Activated T-cell treated with anti-CD3 and anti-CD28 coated beads, Interleukin-2, amount 50 U/mL, for 72 hours (primary cell): Measurements from ENCODE around the gene BST1. TPM values are rescaled to one million over a fixed set of nuclear protein-coding genes. Genes with fewer than 3 reads are reported as not detected.

ENCODE experiments used
- ATAC-seq, 2 donors: fragments of 150-1000 bp; cut with Tn5 transposase; replicated peaks in 1 of 2; 2 replicates each; pipeline ENCODE4 v1.10.0; 2021; ENCODE audit warnings: moderate library complexity in 2 of 2, mild to moderate bottlenecking in 1 of 2
- DNase-seq, 2 donors: peaks; one replicate each; pipeline ENCODE4 v3.0.0; 2021 to 2022; ENCODE audit warnings: mixed read lengths in 1 of 2
- H3K27ac Mint-ChIP-seq: one replicate; pipeline ENCODE4 v1.8.0; 2022; ENCODE audit warnings: mild to moderate bottlenecking, moderate library complexity, mixed read lengths
- H3K27me3 Mint-ChIP-seq: one replicate; pipeline ENCODE4 v1.8.0; 2022; ENCODE audit warnings: low read depth, mixed read lengths
- H3K36me3 Mint-ChIP-seq, 2 donors: one replicate each; pipeline ENCODE4 v1.8.0; 2022; ENCODE audit warnings: mixed read lengths in 2 of 2, mild to moderate bottlenecking in 1 of 2; ENCODE audit not compliant: insufficient read depth in 2 of 2
- H3K4me1 Mint-ChIP-seq: one replicate; pipeline ENCODE4 v1.8.0; 2022; ENCODE audit warnings: low read depth, mixed read lengths
- H3K4me3 Mint-ChIP-seq, 2 donors: one replicate each; pipeline ENCODE4 v1.8.0; 2022; ENCODE audit warnings: mild to moderate bottlenecking in 2 of 2, mixed read lengths in 2 of 2, moderate library complexity in 2 of 2
- H3K9me3 Mint-ChIP-seq, 2 donors: one replicate each; pipeline ENCODE4 v1.8.0; 2022; ENCODE audit warnings: mixed read lengths in 2 of 2
- total RNA-seq, 2 donors: library from RNA; stranded (reverse); gene quantifications; one replicate each; pipeline ENCODE4 v1.2.3, GENCODE V29; 2022

The BST1 gene
- total RNA-seq, 2 donors from 2014 or later, result 0.24 to 0.65 TPM

- H3K9me3 Mint-ChIP-seq, result no peaks in the 10 kb centered on the region
- H3K4me3 Mint-ChIP-seq, result no peak overlapping the region
- DNase-seq (no peak), ATAC-seq (no peak)
- H3K4me1 Mint-ChIP-seq, result peaks cover 17% of the 10 kb centered on the region
- peaks cover 4 to 7% of the 10 kb centered on the region in 2 donors for H3K36me3 Mint-ChIP-seq
- no peaks in the 10 kb centered on the region for H3K27me3 Mint-ChIP-seq
- no peak overlapping the region for H3K27ac Mint-ChIP-seq
Measured at GRCh38 chr4:15667006-15667405, 35.9 kb upstream of the BST1 start.

- peaks cover 17% of the 10 kb centered on the region for H3K4me1 Mint-ChIP-seq
- no peak for ATAC-seq
- no peak overlapping the region for H3K27ac Mint-ChIP-seq
- H3K36me3 Mint-ChIP-seq, result peaks cover 4 to 7% of the 10 kb centered on the region in 2 donors
- no peaks in the 10 kb centered on the region for H3K9me3 Mint-ChIP-seq
- no peaks in the 10 kb centered on the region for H3K27me3 Mint-ChIP-seq
- H3K4me3 Mint-ChIP-seq, result no peak overlapping the region
- DNase-seq, result no peak
Measured at GRCh38 chr4:15668566-15669435, 34.1 kb upstream of the BST1 start.

GRCh38 chr4:15670576-15670975 is 32.3 kb upstream of the BST1 start:
- H3K9me3 Mint-ChIP-seq, result no peaks in the 10 kb centered on the region
- ATAC-seq (no peak), DNase-seq (no peak)
- peaks cover 17% of the 10 kb centered on the region for H3K4me1 Mint-ChIP-seq
- no peak overlapping the region for H3K27ac Mint-ChIP-seq
- peaks cover 4 to 10% of the 10 kb centered on the region in 2 donors for H3K36me3 Mint-ChIP-seq
- no peak overlapping the region for H3K4me3 Mint-ChIP-seq
- no peaks in the 10 kb centered on the region for H3K27me3 Mint-ChIP-seq

- H3K9me3 Mint-ChIP-seq, result no peaks in the 10 kb centered on the region
- H3K36me3 Mint-ChIP-seq, result peaks cover 0 to 3% of the 10 kb centered on the region in 2 donors
- no peaks in the 10 kb centered on the region for H3K27me3 Mint-ChIP-seq
- peaks cover 6% of the 10 kb centered on the region for H3K4me1 Mint-ChIP-seq
- no peak overlapping the region for H3K27ac Mint-ChIP-seq
- no peak overlapping the region for H3K4me3 Mint-ChIP-seq
- DNase-seq (no peak), ATAC-seq (no peak)
Measured at GRCh38 chr4:15672101-15672500, 30.8 kb upstream of the BST1 start.

DNA sequence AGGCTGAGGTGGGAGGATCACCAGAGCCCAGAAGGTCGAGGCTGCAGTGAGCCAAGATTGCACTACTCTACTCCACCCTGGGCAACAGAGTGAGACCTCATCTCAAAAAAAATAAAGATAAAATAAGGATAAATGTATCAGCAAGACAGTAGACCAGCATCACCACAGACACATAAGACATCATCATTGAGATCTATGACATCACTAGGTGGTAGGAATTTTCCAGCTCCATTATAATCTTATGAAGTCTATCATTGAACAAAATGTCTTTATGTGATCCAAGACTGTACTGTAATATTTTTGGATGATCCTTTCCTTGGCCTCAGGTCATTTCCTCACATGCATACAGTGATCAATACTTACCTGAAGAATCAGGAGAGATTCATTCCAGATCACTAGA is 29.5 kb upstream of the BST1 start:
- no peaks in the 10 kb centered on the region for H3K9me3 Mint-ChIP-seq
- no peak overlapping the region for H3K27ac Mint-ChIP-seq
- no peak for DNase-seq
- no peaks in the 10 kb centered on the region for H3K27me3 Mint-ChIP-seq
- H3K36me3 Mint-ChIP-seq, result peaks cover 0 to 3% of the 10 kb centered on the region in 2 donors
- H3K4me1 Mint-ChIP-seq, result peaks cover 12% of the 10 kb centered on the region
- no peak for ATAC-seq
- H3K4me3 Mint-ChIP-seq, result no peak overlapping the region

GRCh38 chr4:15674046-15674445 is 28.8 kb upstream of the BST1 start:
- H3K36me3 Mint-ChIP-seq, result peaks cover 0 to 6% of the 10 kb centered on the region in 2 donors
- DNase-seq (no peak), ATAC-seq (no peak)
- no peak overlapping the region for H3K4me3 Mint-ChIP-seq
- peaks cover 12% of the 10 kb centered on the region for H3K4me1 Mint-ChIP-seq
- no peak overlapping the region for H3K27ac Mint-ChIP-seq
- H3K9me3 Mint-ChIP-seq, result no peaks in the 10 kb centered on the region
- no peaks in the 10 kb centered on the region for H3K27me3 Mint-ChIP-seq

DNA sequence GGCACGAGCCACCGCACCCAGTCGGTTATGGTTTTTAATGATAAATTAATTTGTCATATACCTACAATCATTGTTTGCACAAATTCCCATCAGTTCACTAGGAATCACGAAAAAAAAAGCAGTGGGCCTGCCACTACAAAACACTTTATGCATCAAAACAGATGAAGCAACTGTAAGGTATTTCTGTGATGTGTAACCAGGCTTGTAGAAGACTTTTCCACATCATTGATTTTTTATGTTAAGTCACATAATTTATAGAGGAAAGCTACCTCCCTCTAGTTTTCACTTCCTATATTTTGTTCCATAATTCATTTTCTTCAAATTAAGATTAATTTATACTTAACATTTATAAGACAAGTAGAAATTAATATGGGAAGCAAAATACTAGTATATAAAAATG is 27.9 kb upstream of the BST1 start:
- Mint-ChIP-seq H3K4me1 (peaks cover 19% of the 10 kb centered on the region), H3K36me3 (peaks cover 0 to 11% of the 10 kb centered on the region in 2 donors), H3K27ac (no peak overlapping the region), H3K27me3 (no peaks in the 10 kb centered on the region), H3K9me3 (no peaks in the 10 kb centered on the region), H3K4me3 (no peak overlapping the region)
- no peak for DNase-seq
- no peak for ATAC-seq

- Mint-ChIP-seq H3K9me3 (no peaks in the 10 kb centered on the region), H3K4me1 (peaks cover 23% of the 10 kb centered on the region), H3K27ac (no peak overlapping the region), H3K4me3 (no peak overlapping the region), H3K27me3 (no peaks in the 10 kb centered on the region), H3K36me3 (peaks cover 0 to 12% of the 10 kb centered on the region in 2 donors)
- ATAC-seq, result no peak
- no peak for DNase-seq
Measured at GRCh38 chr4:15675356-15675755, 27.5 kb upstream of the BST1 start.

DNA sequence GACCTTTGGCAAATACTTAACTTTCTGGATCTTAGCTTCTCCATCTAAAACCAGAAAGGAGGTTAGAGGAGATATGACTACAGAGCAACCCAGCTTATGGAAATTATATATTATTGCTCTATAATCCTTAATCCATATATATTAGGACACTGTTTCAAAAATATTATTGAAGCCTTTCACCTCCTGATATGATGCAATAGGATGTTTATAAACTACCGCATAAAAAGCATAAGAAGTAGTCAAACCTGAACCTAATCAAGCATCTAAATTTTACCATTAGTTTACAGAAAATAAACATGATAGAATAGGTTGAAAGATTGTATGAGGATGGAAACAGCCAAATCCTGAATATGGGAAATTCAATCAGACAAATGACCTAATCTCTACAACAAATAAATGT is 26.8 kb upstream of the BST1 start:
- ATAC-seq (no peak), DNase-seq (no peak)
- H3K4me3 Mint-ChIP-seq, result no peak overlapping the region
- H3K27ac Mint-ChIP-seq, result no peak overlapping the region
- H3K4me1 Mint-ChIP-seq, result peaks cover 24% of the 10 kb centered on the region
- no peaks in the 10 kb centered on the region for H3K9me3 Mint-ChIP-seq
- H3K27me3 Mint-ChIP-seq, result no peaks in the 10 kb centered on the region
- H3K36me3 Mint-ChIP-seq, result peaks cover 0 to 12% of the 10 kb centered on the region in 2 donors

DNA sequence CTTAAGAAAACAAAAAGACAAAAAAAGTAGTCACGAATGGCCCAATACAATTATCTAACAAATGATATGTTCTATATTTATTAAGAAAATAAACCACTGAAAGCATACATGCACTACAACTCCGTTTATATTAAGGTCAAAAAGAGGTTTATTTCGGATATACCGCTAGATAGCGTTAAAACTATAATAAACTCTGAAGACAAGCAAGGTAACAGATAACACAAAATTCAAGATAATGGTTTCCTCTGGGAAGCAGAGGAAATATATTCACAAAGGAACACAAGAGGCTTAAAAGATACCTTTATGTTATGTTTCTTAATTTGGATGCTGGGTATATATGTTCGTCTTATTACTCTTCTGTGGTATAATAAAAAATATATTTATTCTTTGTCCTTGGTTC is 26.0 kb upstream of the BST1 start:
- Mint-ChIP-seq H3K27ac (no peak overlapping the region), H3K4me3 (no peak overlapping the region), H3K4me1 (peaks cover 18% of the 10 kb centered on the region), H3K36me3 (peaks cover 6 to 17% of the 10 kb centered on the region in 2 donors), H3K9me3 (no peaks in the 10 kb centered on the region), H3K27me3 (no peaks in the 10 kb centered on the region)
- ATAC-seq, result no peak
- no peak for DNase-seq

- H3K4me3 Mint-ChIP-seq, result no peak overlapping the region
- H3K27ac Mint-ChIP-seq, result no peak overlapping the region
- no peaks in the 10 kb centered on the region for H3K9me3 Mint-ChIP-seq
- peaks cover 7 to 18% of the 10 kb centered on the region in 2 donors for H3K36me3 Mint-ChIP-seq
- no peaks in the 10 kb centered on the region for H3K27me3 Mint-ChIP-seq
- DNase-seq (no peak), ATAC-seq (no peak)
- H3K4me1 Mint-ChIP-seq, result peaks cover 25% of the 10 kb centered on the region
Measured at GRCh38 chr4:15677507-15677988, 25.3 kb upstream of the BST1 start.

DNA sequence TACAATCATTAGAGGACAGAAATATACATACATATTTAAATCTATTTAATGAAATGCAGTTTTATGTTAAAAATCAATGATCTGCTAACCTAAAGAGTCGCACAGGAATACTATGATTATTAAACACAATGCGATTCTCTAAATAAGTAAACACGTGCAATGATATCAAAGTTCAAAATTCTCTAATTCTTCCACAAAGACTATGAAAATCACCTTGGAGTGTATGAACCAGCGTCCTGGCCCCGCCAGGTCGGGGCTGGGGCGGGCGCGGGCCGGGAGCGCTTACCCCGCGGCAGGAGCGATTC is 21.8 kb upstream of the BST1 start:
- peaks cover 0 to 1% of the 10 kb centered on the region in 2 donors for H3K9me3 Mint-ChIP-seq
- no peak for ATAC-seq
- no peaks in the 10 kb centered on the region for H3K27me3 Mint-ChIP-seq

DNA sequence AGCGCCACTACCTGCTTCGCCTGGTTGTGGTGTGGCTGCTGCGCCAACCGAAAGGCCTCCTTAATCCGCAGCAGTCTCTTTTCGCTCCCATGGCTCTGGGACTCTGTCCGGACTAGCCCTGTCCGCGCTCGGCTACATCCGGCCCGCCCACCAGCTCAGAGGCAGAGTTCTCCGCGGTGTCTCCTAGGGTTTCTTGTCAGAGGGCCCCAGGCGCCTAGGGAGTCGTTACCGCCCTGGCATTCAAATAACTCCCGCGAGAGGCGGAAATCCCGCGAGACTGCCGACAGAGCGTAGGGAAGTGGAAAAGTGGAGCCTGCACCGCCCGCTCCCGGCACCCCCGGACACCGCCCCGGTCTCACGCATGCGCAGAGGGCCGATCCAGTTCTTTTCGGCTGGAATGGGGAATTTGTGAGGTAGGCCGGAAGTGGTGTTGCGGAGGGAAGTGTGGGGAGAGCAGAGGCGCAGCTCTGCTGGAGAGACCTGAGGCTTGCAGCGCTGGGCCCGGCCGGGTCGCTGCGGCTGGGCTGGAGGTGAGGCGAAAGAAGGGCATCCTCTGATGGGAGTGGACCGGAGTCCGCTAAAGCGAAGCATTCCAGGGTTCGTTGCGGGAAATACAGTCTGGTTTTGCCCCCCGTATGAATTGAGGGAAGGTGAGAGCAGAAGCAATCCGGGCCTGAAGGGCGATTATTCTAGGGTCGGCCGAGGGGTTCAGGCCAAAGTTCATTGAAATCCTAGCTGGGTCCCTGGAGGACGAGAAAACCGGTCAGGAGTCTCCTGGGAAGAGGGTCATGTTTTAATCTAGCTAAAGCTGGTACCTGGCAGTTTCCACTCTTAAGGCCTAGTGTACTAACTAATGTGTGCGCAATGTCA is 21.3 kb upstream of the BST1 start, which contains the start of gene FAM200B:
Gene FAM200B, plus strand, starts transcription at position 456 of the 870 bp plus-strand sequence. CDS start 5,151 bp downstream, outside the sequence.
- H3K9me3 Mint-ChIP-seq, result peaks cover 0 to 1% of the 10 kb centered on the region in 2 donors
- peak within 1 kb of the TSS; percentile 99 for H3K27ac Mint-ChIP-seq
- peak; percentile 97 for ATAC-seq
- peak; percentile 97 to 98 for DNase-seq
- peaks cover 53% of the 10 kb centered on the region for H3K4me1 Mint-ChIP-seq
- H3K27me3 Mint-ChIP-seq, result no peaks in the 10 kb centered on the region
- H3K36me3 Mint-ChIP-seq, result peaks cover 11 to 23% of the 10 kb centered on the region in 2 donors
- H3K4me3 Mint-ChIP-seq, result peak within 1 kb of the TSS; percentile 94 to 98

More for the DNA sequence above, 21.8 kb upstream of the BST1 start:
- DNase-seq, result no peak
- Mint-ChIP-seq H3K36me3 (peaks cover 9 to 19% of the 10 kb centered on the region in 2 donors), H3K27ac (peak overlapping the region; percentile 99), H3K4me1 (peaks cover 53% of the 10 kb centered on the region), H3K4me3 (peak overlapping the region; percentile 94 to 98)
